SK-MEL-5 (cell line): ENCODE measurements around the gene QPCT. TPM values are rescaled to one million over a fixed set of nuclear protein-coding genes. Genes with fewer than 3 reads are reported as not detected.
A peak's percentile ranks its signal among the peaks of the same experiment; 100 is the strongest.

Experiments
- DNase-seq: peaks from one replicate; pipeline ENCODE4 v3.0.0-alpha.2; 2016; ENCODE audit warnings: low read depth, low spot score
- in situ Hi-C: cut with HindIII; loops from 2 replicates; pipeline ENCODE4 v1.10.0; 2016; ENCODE audit warnings: low sequenced_read_pairs, high pct_unique_total_duplicates, low pct_unique_long_range_greater_than_20kb
- total RNA-seq: library from RNA; depleted of rRNA; stranded (reverse); fragments of >200 nt; shearing (Covaris generic); gene quantifications from 2 replicates; pipeline ENCODE4 v1.2.3, GENCODE V29; 2014

The QPCT gene
- total RNA-seq, 1 experiment from 2014 or later, result 2,298 TPM

DNA sequence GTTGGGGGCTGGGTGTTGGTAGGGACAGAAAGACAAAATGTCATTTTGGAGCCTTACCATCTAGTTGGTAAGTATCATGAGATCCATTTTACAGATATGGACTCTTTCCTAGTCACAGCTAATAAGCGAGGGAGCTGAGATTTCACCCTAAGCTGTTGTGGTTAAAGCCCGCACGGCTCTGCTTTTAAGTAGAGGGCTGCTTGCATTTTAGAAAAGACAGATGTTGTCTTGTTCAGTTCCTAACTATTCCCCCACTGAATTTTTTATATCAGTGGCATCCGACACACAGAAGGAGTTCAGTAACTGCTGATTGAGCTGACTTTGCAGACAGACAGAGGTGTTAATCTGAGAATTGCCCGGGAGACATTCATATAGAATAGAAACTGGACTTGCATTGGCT, 3.7 kb downstream of the QPCT start:
- no peak for DNase-seq
- in situ Hi-C loops, result no loop called here

DNA sequence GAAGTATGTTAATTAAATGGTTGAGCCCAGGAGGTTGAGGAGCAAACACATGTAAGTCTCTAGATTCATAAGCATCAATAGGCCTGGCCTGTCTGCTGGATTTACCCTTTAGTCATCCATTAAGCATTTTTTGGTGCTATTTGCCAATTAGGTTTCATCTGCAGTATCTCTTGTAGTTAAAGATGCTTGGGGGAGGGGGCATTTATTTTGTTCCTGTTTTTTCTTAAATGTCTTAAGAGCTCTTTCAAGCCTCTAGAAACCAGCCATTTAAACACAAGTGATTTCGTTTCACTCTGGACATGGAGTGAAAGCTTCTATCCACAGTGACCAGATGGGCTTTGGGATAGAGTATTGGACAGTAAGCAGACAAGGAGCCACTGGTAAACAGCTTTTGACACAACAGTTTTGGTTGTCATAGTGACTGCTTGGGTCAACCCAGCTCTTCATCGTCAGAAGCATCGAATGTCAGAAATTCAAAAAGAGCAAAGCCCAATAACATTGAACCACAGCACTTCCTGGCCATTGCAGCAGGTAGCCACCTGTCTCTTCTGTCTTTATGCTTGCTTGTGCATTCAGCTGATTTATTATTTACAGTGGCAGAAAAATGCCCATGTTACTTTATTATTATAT, 4.9 kb downstream of the QPCT start:
- no peak for DNase-seq
- in situ Hi-C loops, result no loop called here

DNA sequence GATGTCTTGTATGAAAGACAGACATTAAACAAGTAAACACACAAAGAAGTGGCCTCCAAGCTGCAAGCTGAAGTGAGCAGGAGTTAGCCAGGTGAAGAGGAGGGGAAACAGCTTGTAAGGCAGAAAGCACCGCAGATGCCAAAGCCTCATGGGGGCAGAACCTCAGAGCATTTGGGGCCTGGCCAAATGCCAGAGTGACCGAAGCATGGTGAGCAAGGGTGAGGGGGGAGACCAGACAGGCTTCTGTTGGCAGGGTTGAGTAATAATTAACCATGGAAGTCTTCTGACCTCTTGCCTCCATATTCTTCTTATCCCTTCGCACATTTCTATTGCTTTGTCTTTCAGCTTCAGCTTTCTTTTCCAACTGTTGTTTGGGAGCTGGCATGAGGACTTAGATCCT, 5.6 kb downstream of the QPCT start:
- DNase-seq, result no peak
- in situ Hi-C loops, result no loop called here

DNA sequence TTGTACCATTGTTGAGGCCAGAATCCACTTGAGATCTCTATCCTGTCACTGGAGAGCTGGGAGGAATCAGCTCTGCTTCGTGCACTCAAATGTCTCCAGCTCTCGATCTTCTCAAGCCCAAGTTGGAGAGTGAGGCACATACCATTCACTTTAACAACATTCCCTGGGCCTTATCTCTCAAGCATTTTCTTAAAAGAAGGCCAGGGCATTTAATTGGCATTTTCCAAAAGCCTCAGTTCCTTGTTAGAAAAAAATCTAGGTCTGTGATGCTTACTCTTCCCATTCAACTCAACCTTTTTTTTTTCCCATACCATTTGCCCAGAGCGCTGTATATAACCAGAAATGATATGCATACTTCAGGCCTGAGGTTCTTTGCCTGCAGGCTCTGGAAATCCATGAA, 10.1 kb downstream of the QPCT start:
- DNase-seq, result no peak
- in situ Hi-C loops, result no loop called here

DNA sequence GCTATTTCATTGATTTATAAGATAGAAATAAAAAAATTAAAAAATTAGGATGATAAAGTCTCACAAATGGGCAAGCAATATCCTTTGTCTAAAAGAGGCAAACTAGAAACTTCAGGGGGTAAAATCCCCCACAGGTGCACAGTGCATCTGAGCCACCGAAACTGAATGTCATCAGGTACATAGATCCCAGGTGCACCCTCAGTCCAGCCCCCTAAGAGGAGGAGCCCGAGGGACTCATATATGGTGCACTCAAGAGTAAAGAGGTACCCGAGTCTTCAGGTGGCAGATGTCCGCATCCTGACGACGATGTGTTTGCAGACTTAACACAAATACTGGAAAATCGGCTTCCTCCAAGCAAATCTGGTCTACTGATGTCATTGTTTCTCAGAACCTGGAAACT, 11.3 kb downstream of the QPCT start:
- in situ Hi-C loops, result no loop called here
- no peak for DNase-seq

DNA sequence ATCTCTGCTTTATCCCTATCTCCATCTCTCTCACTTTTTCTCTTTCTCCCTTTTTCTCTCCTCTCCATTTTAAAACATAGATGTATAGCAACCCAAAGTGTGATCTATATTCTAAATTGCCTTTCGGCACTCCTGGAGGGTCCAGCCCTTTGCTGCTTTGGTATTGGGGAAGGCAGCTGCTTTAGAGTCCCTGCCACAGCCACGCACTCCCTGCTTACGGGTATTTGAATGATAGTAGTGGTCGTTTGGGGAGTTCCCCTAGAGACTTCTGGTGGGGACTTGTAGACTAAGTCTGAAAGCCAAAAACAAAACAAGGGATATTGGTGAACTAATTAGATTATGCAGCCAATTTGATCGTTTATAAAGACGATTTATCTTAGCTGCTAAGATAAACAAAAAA, 11.9 kb downstream of the QPCT start:
- in situ Hi-C loops, result no loop called here
- DNase-seq, result no peak

DNA sequence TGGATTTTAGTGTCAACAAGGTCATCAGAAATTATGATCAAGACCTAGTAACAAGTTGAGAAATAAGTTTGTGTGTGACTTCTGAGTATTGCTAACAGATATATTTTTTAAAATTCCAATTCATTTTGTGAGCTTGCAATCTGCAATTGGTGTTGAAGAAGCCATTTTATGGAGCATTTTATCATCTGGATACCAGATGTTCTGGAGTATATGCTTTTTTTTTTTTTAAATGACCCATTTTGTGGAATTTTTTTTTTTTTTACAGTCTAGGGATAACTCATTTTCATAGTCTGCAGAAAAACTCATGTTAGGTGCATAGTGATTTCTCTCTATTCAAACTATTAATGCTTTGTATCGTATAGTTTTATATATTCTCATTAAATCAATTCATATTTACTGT, 12.6 kb downstream of the QPCT start:
- in situ Hi-C loops, result no loop called here
- DNase-seq, result no peak

DNA sequence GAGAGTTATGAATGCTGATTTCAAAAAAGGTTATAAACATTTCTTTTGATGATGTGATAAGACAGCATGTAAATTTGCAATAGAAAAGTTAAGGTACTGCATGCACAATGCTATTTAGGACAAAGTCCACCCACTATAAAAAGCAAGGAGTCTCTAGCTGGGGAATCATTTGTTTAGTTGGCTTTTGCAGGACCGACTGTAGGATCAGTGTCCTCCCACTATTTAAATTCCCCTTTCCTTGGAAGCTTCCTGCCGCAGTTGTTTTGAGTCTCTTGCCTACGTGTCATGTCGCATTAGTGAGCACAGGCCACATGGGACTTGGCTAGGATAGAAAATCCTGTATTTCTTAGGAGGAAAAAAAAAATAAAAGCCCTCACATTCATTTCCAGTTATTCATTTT, 13.1 kb downstream of the QPCT start:
- in situ Hi-C loops, result no loop called here
- no peak for DNase-seq

DNA sequence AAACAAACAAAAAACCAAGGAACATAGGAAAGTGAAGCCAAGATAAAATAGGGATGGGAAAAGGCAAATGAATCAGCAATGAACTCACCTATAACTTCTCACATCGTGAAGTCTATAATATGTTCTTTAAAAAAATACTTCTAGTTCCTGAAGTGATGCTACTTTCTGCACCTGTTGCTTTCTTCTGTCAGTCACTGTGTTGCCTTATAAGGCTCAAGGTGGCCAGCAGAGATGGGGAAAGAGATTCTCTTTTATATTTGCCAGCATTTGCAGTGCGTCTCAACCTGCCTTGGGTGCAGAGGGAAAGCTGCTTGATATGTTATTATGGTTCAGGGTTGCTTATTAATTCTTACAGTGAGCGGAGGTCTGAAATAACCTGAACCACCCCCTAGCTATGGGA, 14.0 kb downstream of the QPCT start:
- no peak for DNase-seq
- in situ Hi-C loops, result no loop called here

DNA sequence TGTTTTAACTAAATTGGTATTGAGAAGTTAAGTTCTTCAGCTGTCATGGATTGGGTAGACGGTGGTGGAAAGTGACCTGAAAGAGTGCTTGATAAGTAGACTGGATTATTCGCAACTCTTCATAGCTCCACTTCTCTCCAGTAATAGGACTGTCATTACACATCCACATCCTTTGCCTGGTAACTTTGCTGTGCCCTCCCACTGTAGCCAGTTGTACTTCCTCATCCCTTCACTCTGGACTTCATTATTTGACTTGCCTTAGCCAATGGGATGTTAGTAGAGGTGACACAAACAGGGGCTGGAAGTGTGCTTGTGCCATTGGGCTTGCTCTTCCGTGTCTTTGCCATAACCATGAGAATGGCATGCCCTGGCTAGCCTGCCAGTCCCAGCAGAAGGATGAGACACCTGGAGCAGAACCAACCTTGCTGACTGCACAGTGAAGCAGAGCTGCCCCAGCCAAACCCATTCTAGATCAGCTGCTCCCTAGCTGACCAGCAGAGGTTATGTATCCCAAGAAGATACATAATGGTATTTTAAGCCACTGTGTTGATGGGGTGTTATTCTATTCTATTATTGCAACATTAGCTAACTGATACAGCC, 16.9 kb downstream of the QPCT start:
- DNase-seq, result no peak
- in situ Hi-C loops, result no loop called here

DNA sequence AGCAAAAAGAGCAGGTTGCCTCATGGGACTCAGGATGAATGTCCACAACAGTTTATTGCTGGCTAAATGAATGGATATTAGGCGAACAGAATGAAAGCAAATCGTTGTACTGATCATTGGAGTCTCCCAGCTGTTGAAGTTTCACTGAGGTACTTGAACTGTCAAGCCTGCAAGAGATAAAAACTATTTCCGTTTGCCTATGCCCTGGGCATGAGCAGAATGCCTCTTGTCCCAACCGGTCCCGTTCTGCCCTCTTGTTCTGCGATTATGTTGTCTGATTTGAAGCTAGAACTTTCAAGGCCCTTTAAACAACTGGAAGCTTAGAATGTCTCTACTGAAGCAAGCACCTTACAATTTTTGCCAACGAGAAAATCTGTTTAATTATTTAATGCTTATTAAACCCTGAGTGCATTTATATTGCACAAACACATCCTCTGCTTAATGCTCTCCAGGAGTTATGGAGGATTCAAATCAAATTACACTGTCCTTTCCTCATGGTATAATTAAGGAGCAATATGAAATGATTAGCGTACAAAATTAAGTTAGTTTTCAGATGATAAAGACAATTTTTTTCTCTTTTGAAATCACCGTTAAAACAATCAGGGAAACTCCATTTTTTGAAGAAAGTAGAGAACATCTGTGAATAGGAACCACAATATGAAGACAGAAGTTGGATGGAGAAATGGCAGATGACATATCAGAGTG, 17.7 kb downstream of the QPCT start:
- in situ Hi-C loops, result no loop called here

DNA sequence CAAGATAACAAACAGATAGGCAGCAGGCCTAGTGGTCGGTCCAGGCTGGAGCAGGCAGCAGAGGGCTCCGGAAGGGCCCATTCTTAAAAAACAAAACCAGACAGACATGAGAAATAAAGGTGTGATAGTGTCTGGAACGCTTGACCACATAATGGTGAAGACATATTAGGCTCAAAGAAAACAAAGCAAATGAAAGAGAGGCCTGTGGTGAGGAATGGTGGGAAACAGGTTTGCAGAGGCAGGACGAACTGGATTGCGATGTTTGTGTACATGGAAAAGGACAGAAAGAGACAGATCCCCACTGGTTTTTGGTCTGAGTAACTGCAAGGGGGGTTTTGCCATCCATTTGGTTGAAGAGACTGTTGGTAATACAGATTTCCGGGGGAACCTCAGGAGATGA, 19.9 kb downstream of the QPCT start:
- in situ Hi-C loops, result no loop called here

More for the DNA sequence above, 17.7 kb downstream of the QPCT start:
- no peak for DNase-seq

DNA sequence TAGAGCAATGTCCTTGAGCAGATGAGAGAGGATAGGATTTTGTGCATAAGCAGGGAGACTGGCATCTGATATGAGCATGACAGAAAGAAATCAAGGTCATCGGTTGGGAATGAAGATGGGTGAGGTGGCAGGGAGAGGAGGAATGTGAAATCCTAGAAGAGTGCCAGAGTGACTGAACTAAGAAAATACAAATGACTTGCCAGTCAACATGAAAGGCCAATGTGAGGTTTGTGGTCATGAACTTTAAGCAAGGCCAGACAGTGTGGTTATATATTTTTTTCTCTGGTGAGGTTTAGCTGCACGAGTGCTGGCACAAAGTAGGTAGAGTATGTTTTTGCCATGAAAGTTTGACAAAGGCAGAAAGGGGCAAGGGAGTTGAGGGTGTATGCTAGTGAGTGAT, 21.2 kb downstream of the QPCT start:
- in situ Hi-C loops, result no loop called here

More for the DNA sequence above, 19.9 kb downstream of the QPCT start:
- no peak for DNase-seq

DNA sequence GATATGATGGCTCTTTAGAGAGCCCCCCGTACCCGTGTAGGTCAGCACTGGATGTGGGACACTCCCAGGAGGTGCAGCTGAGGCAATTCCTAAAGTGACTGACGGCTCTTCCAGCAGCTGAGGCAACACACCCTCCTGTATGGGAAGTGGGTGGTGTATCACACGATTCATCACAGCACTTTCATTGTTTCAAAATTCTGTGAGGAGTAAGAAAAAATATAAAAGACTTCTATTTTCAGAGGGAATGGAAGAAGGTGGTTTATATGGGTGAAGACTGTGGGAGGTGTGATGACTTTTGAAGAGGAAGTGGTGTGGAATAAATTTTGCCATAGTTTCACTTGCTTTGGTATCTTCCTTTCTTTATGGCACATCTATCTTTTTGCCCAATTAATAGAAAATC, 22.3 kb downstream of the QPCT start:
- in situ Hi-C loops, result no loop called here
- DNase-seq, result peak; percentile 97

More for the DNA sequence above, 21.2 kb downstream of the QPCT start:
- DNase-seq, result no peak

DNA sequence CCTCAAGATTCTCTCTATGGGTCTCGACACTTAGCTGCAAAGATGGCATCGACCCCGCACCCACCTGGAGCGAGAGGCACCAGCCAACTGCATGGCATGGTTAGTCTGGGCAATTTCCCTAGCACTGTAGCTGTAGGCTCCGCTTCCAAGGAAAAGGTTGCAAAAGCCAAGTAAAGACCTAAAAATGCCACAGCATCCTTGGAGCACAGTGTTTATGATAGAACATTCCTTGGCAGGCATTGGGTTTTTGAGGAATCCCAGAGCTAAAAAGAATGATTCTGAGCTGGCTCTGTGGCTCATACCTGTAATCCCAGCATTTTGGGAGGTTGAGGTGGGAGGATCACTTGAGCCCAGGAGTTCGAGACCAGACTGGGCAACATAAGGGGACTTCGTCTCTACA, 22.9 kb downstream of the QPCT start:
- DNase-seq, result no peak
- in situ Hi-C loops, result no loop called here

DNA sequence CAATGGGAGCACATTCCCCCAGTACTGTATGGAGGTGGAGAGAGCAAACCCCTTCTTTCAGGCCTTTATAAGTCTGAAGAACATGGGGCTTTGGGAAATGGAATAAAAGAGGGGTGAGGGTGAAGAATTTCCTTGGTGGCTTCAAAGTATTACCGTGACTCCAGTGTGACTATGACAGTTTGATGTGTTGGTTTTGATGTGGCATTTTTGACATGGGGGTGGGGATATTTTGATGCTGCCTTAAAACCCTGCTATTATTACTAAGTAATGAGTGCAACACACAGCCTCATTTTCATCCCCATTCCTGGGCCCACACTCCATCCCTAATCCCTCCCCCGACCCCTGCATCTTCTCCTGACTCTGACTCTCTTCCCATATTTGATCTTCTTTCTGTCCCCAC, 23.6 kb downstream of the QPCT start:
- DNase-seq, result no peak
- in situ Hi-C loops, result no loop called here

DNA sequence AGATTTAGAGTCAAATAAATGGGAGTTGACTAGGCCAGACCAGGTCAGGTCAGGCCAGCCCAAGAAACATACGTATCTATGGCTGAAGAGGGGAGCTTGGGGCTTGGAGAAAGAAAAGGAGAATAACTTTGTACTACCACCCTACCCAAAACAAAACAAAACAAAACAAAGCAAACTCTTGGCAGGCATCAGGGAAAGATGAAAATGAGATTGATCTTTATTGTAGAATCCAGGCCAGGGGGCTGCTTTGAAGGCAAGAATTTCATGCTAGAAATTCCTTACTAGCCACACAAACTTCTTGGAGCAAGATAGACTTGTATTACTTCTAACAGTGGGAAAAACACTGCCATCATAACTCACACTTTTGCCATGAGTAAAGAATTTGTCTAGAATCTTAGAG, 26.2 kb downstream of the QPCT start:
- in situ Hi-C loops, result no loop called here
- no peak for DNase-seq

DNA sequence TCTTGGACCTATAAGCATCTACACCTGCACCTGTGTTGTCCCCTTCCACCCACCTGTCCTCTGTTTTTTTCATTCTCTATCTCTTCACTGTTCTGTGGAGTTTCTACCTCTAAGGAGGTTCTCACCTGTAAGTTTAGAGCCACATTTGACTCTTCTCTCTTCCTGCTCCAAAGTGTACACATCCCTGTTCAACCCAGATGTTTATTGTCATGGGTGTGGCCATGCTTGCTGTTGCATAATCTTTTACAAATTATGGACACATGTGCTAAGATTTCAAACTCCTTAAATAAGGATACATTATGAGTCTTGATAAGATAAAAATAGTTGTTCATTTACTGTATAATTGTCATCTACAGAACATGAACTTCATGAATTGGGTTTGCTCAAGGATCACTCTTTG, 27.6 kb downstream of the QPCT start:
- in situ Hi-C loops, result no loop called here

DNA sequence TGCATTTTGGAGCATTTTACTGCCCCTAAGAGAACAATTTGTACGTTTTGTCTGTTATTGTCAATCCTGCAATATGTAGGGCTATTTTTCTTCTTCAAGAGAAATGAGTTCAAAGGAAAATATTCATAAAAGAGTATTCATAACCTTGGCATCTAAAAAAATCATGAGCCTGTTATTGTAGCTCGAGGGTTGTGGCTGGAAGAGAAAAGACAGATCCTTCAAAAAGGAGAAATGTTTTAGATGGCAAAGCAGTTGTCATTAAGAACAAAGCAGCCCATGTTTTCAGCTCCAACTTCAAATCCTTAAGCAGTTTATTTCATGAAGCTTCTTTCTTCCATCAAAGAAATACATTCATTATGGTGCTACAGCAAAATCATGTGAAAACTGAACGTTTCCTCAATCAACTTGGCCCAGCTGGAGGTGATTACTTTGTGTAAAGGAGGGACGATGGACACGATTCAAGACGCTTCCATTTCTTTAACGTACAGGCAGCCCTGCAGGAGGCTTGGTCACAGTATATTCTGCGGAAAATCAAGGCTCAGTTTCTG, 31.4 kb downstream of the QPCT start:
- in situ Hi-C loops, result no loop called here
- peak; percentile 95 for DNase-seq

More for the DNA sequence above, 27.6 kb downstream of the QPCT start:
- DNase-seq, result no peak
